ENCODE data around the gene PPP2R2C. TPM values are rescaled to one million over a fixed set of nuclear protein-coding genes. Genes with fewer than 3 reads are reported as not detected.

The PPP2R2C gene
- total RNA-seq, 2 donors from 2014 or later = 0.05 to 0.35 TPM

- intact Hi-C loops (cut with DNase I) = no loop called here
- H3K9ac ChIP-seq (ENCODE audit: low read depth in 2 of 2, low read length in 2 of 2) = no peak overlapping the region
- DNase-seq = no peak
Observed at GRCh38 chr4:6354119-6354518, 118.3 kb downstream of the PPP2R2C start.

GRCh38 chr4:6352031-6352692 lies 120.3 kb downstream of the PPP2R2C start:
- H3K27me3 ChIP-seq = no peaks in the 10 kb centered on the region
- TF ChIP-seq, protein P1, sequence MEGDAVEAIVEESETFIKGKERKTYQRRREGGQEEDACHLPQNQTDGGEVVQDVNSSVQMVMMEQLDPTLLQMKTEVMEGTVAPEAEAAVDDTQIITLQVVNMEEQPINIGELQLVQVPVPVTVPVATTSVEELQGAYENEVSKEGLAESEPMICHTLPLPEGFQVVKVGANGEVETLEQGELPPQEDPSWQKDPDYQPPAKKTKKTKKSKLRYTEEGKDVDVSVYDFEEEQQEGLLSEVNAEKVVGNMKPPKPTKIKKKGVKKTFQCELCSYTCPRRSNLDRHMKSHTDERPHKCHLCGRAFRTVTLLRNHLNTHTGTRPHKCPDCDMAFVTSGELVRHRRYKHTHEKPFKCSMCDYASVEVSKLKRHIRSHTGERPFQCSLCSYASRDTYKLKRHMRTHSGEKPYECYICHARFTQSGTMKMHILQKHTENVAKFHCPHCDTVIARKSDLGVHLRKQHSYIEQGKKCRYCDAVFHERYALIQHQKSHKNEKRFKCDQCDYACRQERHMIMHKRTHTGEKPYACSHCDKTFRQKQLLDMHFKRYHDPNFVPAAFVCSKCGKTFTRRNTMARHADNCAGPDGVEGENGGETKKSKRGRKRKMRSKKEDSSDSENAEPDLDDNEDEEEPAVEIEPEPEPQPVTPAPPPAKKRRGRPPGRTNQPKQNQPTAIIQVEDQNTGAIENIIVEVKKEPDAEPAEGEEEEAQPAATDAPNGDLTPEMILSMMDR (IDR thresholded peaks at IDR 0.05) = no peak

More at GRCh38 chr4:6354119-6354518, 118.3 kb downstream of the PPP2R2C start:
- TF ChIP-seq, protein P1 (IDR thresholded peaks at IDR 0.05) = no peak
- Histone ChIP-seq H3K4me3 (no peak overlapping the region), H3K36me3 (no peaks in the 10 kb centered on the region), H3K27ac (no peak overlapping the region), H3K9me3 (no peaks in the 10 kb centered on the region), H3K27me3 (no peaks in the 10 kb centered on the region), H3K4me1 (no peaks in the 10 kb centered on the region)

GRCh38 chr4:6351246-6352000 lies 121.0 kb downstream of the PPP2R2C start:
- no peaks in the 10 kb centered on the region for H3K27me3 ChIP-seq
- no peak overlapping the region for H3K4me3 ChIP-seq
- no peaks in the 10 kb centered on the region for H3K4me1 ChIP-seq
- no peak overlapping the region for H3K9ac ChIP-seq (ENCODE audit: low read depth in 2 of 2, low read length in 2 of 2)
- intact Hi-C loops (cut with DNase I) = no loop called here
- no peaks in the 10 kb centered on the region for H3K9me3 ChIP-seq
- DNase-seq = no peak
- TF ChIP-seq, protein P1 (IDR thresholded peaks at IDR 0.05) = no peak
- H3K36me3 ChIP-seq = no peaks in the 10 kb centered on the region
- H3K27ac ChIP-seq = no peak overlapping the region

More at GRCh38 chr4:6352031-6352692, 120.3 kb downstream of the PPP2R2C start:
- Histone ChIP-seq H3K36me3 (no peaks in the 10 kb centered on the region), H3K4me3 (no peak overlapping the region), H3K9ac (ENCODE audit: low read depth in 2 of 2, low read length in 2 of 2) (no peak overlapping the region), H3K27ac (no peak overlapping the region), H3K9me3 (no peaks in the 10 kb centered on the region), H3K4me1 (no peaks in the 10 kb centered on the region)
- intact Hi-C loops (cut with DNase I) = no loop called here
- no peak for DNase-seq

GRCh38 chr4:6350646-6351045 lies 121.8 kb downstream of the PPP2R2C start:
- H3K9me3 ChIP-seq = no peaks in the 10 kb centered on the region
- no peaks in the 10 kb centered on the region for H3K36me3 ChIP-seq
- H3K4me1 ChIP-seq = no peaks in the 10 kb centered on the region
- no peak overlapping the region for H3K9ac ChIP-seq (ENCODE audit: low read depth in 2 of 2, low read length in 2 of 2)
- TF ChIP-seq, protein P1 (IDR thresholded peaks at IDR 0.05) = no peak
- H3K27ac ChIP-seq = no peak overlapping the region
- intact Hi-C loops (cut with DNase I) = no loop called here
- no peak for DNase-seq
- H3K27me3 ChIP-seq = no peaks in the 10 kb centered on the region
- H3K4me3 ChIP-seq = no peak overlapping the region

DNA sequence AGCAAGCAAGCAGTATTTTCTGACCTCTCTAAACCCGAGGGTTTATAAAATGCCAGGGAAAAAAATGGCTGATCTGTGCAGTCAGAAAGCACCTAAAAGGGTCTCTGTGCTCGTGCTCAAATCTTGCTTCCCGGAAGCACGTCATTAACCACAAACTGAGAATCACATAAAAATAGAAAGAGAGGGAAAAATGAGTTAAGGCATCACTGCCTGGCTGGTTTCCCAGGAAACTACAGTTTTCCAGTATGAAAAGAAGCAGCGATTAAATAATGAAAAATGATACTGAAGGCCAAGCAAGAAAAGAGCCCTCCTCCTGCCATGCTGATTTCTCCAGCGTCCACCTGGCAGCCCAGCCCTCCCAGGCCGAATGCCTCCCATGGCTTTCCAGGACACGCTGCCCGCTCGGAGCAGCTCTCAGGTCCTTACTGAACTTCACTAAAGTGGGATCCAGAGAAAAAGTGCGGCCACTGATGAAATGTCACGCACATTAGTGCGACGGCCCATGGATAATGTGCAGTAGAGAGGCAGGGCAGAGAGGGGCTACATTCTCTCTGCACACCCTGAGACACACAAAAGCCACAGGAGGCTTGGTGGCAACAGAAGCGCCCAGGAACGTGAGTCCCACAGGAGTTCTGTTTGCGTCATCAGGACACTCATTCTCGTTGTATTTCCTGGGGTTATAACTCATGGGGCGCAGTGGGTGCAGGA lies 122.4 kb downstream of the PPP2R2C start:
- no peak for DNase-seq
- TF ChIP-seq, protein P1 (IDR thresholded peaks at IDR 0.05) = no peak
- Histone ChIP-seq H3K9ac (ENCODE audit: low read depth in 2 of 2, low read length in 2 of 2) (no peak overlapping the region), H3K27me3 (no peaks in the 10 kb centered on the region), H3K4me1 (no peaks in the 10 kb centered on the region), H3K27ac (no peak overlapping the region), H3K9me3 (no peaks in the 10 kb centered on the region), H3K36me3 (no peaks in the 10 kb centered on the region), H3K4me3 (no peak overlapping the region)
- intact Hi-C loops (cut with DNase I) = no loop called here
